ENCODE data around the gene CYP2W1. TPM values are rescaled to one million over a fixed set of nuclear protein-coding genes. Genes with fewer than 3 reads are reported as not detected.
A peak's percentile ranks its signal among the peaks of the same experiment; 100 is the strongest.
"Not testable (repeated sequence)": the region's sequence is repeated elsewhere in the genome, so short reads cannot be mapped to it uniquely, and the experiment has no call there.

The CYP2W1 gene
- total RNA-seq, 4 donors from 2014 or later, result 2.3 to 23.1 (median 2.5) TPM; not detected in 1

DNA sequence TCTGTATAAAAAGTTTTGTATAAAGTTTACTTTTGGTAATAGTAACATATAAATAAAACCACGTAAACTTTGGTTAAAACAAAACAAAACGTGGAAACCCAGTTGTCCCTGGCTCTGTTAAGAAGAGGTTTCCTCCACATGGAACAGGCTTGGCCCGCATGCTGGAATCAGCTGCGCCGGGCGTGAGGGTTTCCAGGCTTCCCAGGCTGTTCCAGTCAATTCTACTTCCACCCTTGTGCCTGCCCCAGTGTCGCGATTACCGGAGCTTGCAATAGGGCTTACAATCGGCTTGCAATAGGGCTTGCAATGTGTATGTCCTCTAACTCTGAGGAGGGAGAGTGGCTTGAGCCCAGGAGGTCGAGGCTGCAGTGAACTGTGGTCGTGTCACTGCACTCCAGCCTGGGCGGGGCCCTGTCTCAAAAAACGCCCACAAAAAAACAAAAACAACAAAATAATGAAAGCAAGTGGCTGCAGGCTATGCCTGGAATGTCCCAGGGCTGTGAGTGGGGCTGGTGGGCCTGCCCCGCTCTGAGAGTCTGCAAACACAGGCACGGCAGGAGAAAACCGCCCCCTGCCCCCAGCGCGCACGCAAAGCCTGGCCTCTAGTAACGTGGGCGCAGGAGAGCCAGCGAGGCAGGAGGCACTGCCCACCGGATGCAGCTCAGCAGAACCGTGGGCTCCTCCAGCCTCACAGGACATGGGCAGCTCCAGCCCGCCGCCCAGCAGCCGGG, 16.3 kb downstream of the CYP2W1 start:
- Histone ChIP-seq H3K9me3 (no peaks in the 10 kb centered on the region), H3K36me3 (peaks cover 0 to 6% (median 0%) of the 10 kb centered on the region in 3 donors), H3K4me1 (peaks cover 0 to 8% (median 0%) of the 10 kb centered on the region in 4 donors), H3K27me3 (no peaks in the 10 kb centered on the region), H3K27ac (no peak overlapping the region), H3K4me3 (no peak overlapping the region)
- TF ChIP-seq, protein P1, sequence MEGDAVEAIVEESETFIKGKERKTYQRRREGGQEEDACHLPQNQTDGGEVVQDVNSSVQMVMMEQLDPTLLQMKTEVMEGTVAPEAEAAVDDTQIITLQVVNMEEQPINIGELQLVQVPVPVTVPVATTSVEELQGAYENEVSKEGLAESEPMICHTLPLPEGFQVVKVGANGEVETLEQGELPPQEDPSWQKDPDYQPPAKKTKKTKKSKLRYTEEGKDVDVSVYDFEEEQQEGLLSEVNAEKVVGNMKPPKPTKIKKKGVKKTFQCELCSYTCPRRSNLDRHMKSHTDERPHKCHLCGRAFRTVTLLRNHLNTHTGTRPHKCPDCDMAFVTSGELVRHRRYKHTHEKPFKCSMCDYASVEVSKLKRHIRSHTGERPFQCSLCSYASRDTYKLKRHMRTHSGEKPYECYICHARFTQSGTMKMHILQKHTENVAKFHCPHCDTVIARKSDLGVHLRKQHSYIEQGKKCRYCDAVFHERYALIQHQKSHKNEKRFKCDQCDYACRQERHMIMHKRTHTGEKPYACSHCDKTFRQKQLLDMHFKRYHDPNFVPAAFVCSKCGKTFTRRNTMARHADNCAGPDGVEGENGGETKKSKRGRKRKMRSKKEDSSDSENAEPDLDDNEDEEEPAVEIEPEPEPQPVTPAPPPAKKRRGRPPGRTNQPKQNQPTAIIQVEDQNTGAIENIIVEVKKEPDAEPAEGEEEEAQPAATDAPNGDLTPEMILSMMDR (IDR thresholded peaks at IDR 0.05), result no peak
- no peak for TF ChIP-seq POLR2A (IDR thresholded peaks at IDR 0.05)
- no peak for DNase-seq

DNA sequence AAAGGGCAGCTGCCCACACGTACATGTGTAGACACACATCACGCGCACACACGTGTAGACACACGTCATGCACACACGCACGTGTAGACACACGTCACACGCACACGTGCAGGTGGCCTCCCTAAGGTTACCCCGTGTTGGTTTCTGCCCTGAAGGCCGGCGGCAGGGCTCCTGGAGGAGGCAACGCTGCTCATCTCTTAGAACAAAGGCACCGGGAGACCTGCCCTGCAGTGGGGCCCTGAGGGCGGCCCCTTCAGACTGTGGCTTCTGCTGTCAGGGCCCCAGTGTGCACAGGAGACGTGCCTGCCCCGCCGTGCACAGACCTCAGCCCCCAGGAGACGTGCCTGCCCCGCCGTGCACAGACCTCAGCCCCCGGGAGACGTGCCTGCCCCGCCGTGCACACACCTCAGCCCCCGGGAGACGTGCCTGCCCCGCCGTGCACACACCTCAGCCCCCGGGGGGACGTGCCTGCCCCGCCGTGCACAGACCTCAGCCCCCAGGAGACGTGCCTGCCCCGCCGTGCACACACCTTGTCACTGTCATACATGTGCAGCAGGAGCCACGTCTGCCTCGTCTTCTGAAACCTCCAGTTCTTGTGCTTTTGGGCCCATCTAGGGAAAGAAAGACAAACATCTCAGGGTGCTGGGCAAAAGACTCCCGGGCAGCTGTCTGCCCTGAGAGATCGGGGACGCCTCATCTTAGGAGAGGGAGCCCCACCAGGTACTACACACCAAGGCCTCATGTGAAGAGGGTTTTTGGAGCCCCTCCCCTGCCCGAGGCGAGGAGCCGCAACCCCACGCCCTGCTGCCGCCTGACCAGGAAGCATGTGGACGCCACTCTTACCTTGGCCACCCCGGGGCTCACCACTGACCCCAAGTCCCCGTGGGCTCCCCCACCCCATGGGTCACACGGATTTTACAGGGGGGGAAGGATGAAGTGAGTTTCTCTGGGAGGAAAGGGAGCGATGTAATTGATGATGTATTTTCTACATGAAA, 17.3 kb downstream of the CYP2W1 start:
- TF ChIP-seq, protein P1 (IDR thresholded peaks at IDR 0.05), result no peak
- TF ChIP-seq POLR2A (IDR thresholded peaks at IDR 0.05), result no peak
- peaks cover 0 to 6% (median 0%) of the 10 kb centered on the region in 3 donors for H3K36me3 ChIP-seq
- no peak overlapping the region for H3K27ac ChIP-seq
- no peak for DNase-seq
- no peaks in the 10 kb centered on the region for H3K9me3 ChIP-seq
- H3K27me3 ChIP-seq, result no peaks in the 10 kb centered on the region
- H3K4me1 ChIP-seq, result peaks cover 0 to 8% (median 0%) of the 10 kb centered on the region in 4 donors
- no peak overlapping the region for H3K4me3 ChIP-seq

DNA sequence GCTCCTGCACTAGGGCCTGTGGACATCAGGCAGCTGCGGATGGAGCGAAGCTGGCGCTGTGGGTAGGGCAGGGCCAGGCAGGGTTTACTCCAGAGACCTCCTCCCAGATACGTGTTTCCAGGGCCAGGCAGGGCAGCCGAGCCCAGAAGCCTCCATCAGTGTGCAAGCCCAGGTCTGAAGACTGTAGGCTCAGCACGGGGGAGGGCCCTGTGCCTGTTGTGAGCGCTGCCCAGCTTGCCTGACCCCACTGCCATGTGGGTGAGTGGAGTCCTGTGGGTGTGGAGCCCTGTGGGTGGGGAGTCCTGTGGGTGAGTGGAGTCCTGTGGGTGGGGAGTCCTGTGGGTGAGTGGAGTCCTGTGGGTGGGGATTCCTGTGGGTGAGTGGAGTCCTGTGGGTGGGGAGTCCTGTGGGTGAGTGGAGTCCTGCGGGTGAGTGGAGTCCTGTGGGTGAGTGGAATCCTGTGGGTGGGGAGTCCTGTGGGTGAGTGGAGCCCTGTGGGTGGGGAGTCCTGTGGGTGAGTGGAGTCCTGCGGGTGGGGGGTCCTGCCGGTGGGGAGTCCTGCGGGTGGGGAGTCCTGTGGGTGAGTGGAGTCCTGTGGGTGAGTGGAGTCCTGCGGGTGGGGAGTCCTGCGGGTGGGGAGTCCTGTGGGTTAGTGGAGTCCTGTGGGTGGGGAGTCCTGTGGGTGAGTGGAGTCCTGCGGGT, 18.2 kb downstream of the CYP2W1 start:
- not testable (repeated sequence) for H3K9me3 ChIP-seq, H3K36me3 ChIP-seq, DNase-seq, H3K27me3 ChIP-seq, H3K4me3 ChIP-seq, H3K27ac ChIP-seq, H3K4me1 ChIP-seq

DNA sequence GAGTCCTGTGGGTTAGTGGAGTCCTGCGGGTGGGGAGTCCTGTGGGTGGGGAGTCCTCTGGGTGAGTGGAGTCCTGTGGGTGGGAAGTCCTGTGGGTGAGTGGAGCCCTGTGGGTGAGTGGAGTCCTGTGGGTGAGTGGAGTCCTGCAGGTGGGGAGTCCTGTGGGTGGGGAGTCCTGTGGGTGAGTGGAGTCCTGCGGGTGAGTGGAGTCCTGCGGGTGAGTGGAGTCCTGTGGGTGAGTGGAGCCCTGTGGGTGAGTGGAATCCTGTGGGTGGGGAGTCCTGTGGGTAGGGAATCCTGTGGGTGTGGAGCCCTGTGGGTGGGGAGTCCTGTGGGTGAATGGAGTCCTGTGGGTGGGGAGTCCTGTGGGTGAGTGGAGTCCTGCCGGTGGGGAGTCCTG, 19.0 kb downstream of the CYP2W1 start:
- not testable (repeated sequence) for DNase-seq, H3K4me1 ChIP-seq, H3K4me3 ChIP-seq, H3K27me3 ChIP-seq, H3K27ac ChIP-seq, H3K9me3 ChIP-seq, H3K36me3 ChIP-seq

DNA sequence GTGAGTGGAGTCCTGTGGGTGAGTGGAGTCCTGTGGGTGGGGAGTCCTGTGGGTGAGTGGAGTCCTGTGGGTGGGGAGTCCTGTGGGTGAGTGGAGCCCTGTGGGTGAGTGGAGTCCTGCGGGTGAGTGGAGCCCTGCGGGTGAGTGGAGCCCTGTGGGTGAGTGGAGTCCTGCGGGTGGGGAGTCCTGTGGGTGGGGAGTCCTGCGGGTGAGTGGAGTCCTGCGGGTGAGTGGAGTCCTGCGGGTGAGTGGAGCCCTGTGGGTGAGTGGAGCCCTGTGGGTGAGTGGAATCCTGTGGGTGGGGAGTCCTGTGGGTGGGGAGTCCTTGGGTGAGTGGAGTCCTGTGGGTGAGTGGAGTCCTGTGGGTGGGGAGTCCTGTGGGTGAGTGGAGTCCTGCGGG, 19.5 kb downstream of the CYP2W1 start:
- H3K9me3 ChIP-seq, H3K27me3 ChIP-seq, H3K4me3 ChIP-seq, DNase-seq, H3K4me1 ChIP-seq, H3K36me3 ChIP-seq, H3K27ac ChIP-seq: not testable (repeated sequence)

DNA sequence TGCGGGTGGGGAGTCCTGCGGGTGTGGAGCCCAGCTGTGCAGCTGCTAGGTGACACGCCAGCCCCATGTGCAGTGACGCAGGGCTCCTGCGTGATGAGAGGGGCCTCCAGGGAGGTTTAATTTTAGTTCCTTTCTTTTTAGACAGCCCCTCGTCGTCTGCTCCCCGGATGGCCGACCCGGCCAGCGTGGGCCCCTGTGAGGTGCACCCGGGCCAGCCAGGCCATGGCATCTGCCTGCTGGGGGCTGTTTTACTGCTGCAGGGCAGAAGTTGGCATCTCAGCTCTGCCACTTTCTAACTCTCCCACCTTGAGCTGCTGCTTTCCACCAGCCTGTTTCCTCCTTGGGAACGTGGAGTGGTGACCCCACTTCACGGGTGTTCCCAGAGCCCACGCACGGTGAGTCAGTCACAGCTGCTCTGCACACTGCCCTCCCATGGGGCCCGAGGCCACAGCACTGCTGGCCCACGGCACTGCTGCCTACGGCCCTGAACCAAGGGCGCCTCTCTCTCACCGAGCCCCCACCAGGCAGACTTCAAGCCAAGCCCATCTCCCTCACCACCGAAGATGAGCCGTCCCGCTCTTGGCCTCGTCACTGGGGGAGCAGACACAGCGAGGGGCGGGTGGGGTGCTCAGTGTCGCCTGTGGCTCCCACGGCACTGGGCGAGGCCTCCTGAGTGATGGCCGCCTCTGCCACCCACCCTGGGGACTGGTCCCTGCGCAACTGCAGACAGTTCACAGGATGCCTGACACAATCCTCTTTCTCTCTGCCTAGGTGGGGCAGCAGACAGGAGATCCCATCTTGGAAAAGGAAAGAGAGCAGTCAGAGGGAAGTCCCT, 21.3 kb downstream of the CYP2W1 start:
- Histone ChIP-seq H3K36me3 (peaks cover 0 to 11% (median 0%) of the 10 kb centered on the region in 3 donors), H3K27me3 (no peaks in the 10 kb centered on the region), H3K27ac (no peak overlapping the region), H3K4me3 (no peak overlapping the region), H3K9me3 (no peaks in the 10 kb centered on the region), H3K4me1 (no peaks in the 10 kb centered on the region)
- no peak for TF ChIP-seq POLR2A (IDR thresholded peaks at IDR 0.05)
- TF ChIP-seq, protein P1 (IDR thresholded peaks at IDR 0.05), result no peak
- DNase-seq, result peak in 1 of 3 donors; percentile 30
